ENCODE results near the gene ZNF575.
"Not testable (repeated sequence)": the region's sequence is repeated elsewhere in the genome, so short reads cannot be mapped to it uniquely, and the experiment has no call there.

ZNF575 gene

DNA sequence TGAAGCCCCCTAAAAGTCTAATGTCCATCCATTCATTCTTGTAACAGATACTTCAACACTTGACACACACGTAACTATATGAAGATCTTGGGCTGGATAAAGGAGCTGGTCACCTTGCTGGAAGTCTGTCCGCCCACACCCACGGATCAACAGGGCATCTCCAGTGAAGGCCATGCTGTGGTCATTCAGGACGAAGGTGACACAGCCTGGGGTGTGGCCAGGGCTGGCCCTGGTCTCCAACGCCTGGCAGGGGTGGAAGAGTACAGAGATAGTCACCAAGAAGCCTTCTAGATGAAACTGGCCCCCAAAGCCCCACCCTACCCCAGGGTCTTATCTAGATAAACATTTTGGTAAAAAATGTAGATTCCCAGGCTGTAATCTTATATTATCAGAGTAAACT lies 21.7 kb upstream of the ZNF575 start:
- no peak overlapping the region for H3K4me3 ChIP-seq (ENCODE audit: insufficient read length, low read depth)
- peaks cover 17% of the 10 kb centered on the region; the same call in 1 of the 2 replicates for H3K9me3 ChIP-seq (ENCODE audit: insufficient read depth, low read length)
- H3K4me1 ChIP-seq (ENCODE audit: insufficient read depth, insufficient read length), result no peaks in the 10 kb centered on the region
- no peak for TF ChIP-seq SUZ12 (IDR thresholded peaks at IDR 0.05; ENCODE audit: extremely low read depth, insufficient read depth, insufficient read length)
- no peak for TF ChIP-seq ZNF274 (IDR thresholded peaks at IDR 0.05; ENCODE audit: low read depth, low read length)
- TF ChIP-seq YY1 (IDR thresholded peaks at IDR 0.05; ENCODE audit: insufficient read depth, insufficient read length), result no peak
- H3K27me3 ChIP-seq (ENCODE audit: insufficient read depth, insufficient read length), result no peaks in the 10 kb centered on the region
- no peak overlapping the region for H3K9ac ChIP-seq (ENCODE audit: insufficient read length, low read depth)
- H3K36me3 ChIP-seq (ENCODE audit: insufficient read depth, insufficient read length, low read length), result peaks cover 25% of the 10 kb centered on the region
- DNase-seq (ENCODE audit: low read depth, low spot score), result no peak

DNA sequence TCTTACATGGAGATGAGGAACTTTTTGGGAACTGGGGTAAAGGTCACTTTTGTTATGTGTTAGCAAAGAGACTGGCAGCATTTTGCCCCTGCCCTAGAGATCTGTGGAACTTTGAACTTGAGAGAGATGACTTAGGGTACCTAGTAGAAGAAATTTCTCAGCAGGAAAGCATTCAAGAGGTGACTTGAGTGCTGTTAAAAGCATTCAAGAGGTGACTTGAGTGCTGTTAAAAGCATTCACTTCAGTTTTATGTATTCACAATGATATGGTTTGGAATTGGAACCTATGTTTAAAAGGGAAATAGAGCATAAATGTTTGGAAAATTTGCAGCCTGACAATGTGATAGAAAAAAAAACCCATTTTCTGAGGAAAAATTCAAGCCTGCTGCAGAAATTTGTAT lies 20.6 kb upstream of the ZNF575 start:
- not testable (repeated sequence) for H3K9ac ChIP-seq (ENCODE audit: insufficient read length, low read depth); H3K4me3 ChIP-seq (ENCODE audit: insufficient read length, low read depth); H3K4me1 ChIP-seq (ENCODE audit: insufficient read depth, insufficient read length); H3K27me3 ChIP-seq (ENCODE audit: insufficient read depth, insufficient read length); DNase-seq (ENCODE audit: low read depth, low spot score)
- H3K36me3 ChIP-seq (ENCODE audit: insufficient read depth, insufficient read length, low read length), result peaks cover 22% of the 10 kb centered on the region
- H3K9me3 ChIP-seq (ENCODE audit: insufficient read depth, low read length), result peaks cover 17% of the 10 kb centered on the region; the same call in 1 of the 2 replicates

DNA sequence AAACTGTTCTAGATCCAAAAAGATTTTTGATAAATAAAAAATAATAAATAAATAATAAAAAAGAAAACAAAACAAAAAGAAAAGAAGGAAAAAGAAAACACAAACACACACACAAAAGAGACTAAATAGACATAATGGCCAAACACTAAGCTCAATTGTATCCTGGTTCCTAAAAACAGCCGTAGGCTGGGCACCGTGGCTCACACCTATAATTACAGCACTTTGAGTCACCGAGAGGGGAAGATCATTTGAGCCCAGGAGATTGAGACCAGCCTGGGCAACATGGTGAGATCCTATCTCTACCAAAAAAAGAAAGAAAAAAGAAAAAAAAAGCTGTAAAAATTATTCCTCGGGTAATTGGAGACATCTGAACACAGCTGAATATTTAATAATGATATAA lies 14.9 kb upstream of the ZNF575 start:
- TF ChIP-seq ZNF274 (IDR thresholded peaks at IDR 0.05; ENCODE audit: low read depth, low read length) (no peak), SUZ12 (IDR thresholded peaks at IDR 0.05; ENCODE audit: extremely low read depth, insufficient read depth, insufficient read length) (no peak), YY1 (IDR thresholded peaks at IDR 0.05; ENCODE audit: insufficient read depth, insufficient read length) (no peak)
- no peak for DNase-seq (ENCODE audit: low read depth, low spot score)
- Histone ChIP-seq H3K9me3 (ENCODE audit: insufficient read depth, low read length) (peaks cover 13% of the 10 kb centered on the region; the same call in 1 of the 2 replicates), H3K4me3 (ENCODE audit: insufficient read length, low read depth) (no peak overlapping the region), H3K4me1 (ENCODE audit: insufficient read depth, insufficient read length) (no peaks in the 10 kb centered on the region), H3K36me3 (ENCODE audit: insufficient read depth, insufficient read length, low read length) (peaks cover 6% of the 10 kb centered on the region), H3K27me3 (ENCODE audit: insufficient read depth, insufficient read length) (no peaks in the 10 kb centered on the region), H3K9ac (ENCODE audit: insufficient read length, low read depth) (no peak overlapping the region)

DNA sequence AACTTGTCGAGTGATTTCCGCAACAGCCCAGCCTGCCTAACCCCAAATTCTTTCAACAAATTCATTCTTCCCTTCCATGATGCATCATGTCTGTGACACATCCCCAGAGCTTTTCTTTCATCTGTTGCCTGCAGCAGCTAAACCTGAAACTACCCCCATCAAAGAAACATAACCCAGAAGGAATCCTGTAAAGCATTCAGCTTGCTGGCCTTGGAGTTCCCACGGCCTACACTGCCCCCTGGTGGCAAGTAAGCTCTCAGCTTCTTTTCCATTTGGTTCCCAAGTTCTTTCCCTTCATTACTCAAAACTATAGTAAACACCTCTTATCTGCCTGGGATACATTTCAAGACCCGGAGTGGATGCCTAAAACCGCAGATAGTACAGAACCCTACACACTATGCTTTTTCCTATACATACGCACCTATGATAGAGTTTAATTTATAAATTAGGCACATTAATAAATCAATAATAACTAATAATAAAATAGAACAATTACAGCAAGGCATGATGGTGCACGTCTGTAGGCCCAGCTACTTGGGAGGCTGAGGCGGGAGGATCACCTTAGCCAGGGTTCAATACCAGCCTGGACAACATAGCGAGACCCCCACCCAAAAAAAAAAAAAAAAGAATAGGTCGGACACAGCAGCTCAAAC lies 13.4 kb upstream of the ZNF575 start:
- Histone ChIP-seq H3K27me3 (ENCODE audit: insufficient read depth, insufficient read length) (no peaks in the 10 kb centered on the region), H3K9ac (ENCODE audit: insufficient read length, low read depth) (no peak overlapping the region), H3K4me1 (ENCODE audit: insufficient read depth, insufficient read length) (no peaks in the 10 kb centered on the region), H3K4me3 (ENCODE audit: insufficient read length, low read depth) (no peak overlapping the region), H3K36me3 (ENCODE audit: insufficient read depth, insufficient read length, low read length) (peaks cover 6% of the 10 kb centered on the region), H3K9me3 (ENCODE audit: insufficient read depth, low read length) (no peaks in the 10 kb centered on the region)
- no peak for DNase-seq (ENCODE audit: low read depth, low spot score)
- TF ChIP-seq ZNF274 (IDR thresholded peaks at IDR 0.05; ENCODE audit: low read depth, low read length), result no peak
- TF ChIP-seq YY1 (IDR thresholded peaks at IDR 0.05; ENCODE audit: insufficient read depth, insufficient read length), result no peak
- no peak for TF ChIP-seq SUZ12 (IDR thresholded peaks at IDR 0.05; ENCODE audit: extremely low read depth, insufficient read depth, insufficient read length)

DNA sequence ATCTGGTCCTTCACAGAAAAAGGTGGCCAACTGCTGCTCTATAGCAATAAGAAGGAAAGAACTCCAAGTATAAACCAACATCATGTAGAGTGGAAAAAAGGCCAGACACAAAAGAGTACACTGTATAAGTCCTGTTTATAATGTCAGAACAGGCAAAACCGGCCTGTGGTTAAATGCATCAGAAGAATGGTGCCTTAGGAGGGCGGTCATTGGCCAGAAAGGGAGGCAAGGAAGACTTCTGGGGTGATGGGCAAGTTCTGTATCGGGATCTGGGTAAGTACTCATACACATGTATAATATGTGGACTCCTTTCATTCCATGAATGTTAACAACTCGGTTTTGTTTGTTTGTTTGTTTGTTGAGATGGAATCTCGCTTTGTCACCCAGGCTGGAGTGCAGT lies 10.1 kb upstream of the ZNF575 start:
- Histone ChIP-seq H3K4me1 (ENCODE audit: insufficient read depth, insufficient read length) (no peaks in the 10 kb centered on the region), H3K9ac (ENCODE audit: insufficient read length, low read depth) (no peak overlapping the region), H3K36me3 (ENCODE audit: insufficient read depth, insufficient read length, low read length) (peaks cover 6% of the 10 kb centered on the region), H3K4me3 (ENCODE audit: insufficient read length, low read depth) (no peak overlapping the region), H3K9me3 (ENCODE audit: insufficient read depth, low read length) (no peaks in the 10 kb centered on the region), H3K27me3 (ENCODE audit: insufficient read depth, insufficient read length) (peaks cover 8% of the 10 kb centered on the region)
- TF ChIP-seq YY1 (IDR thresholded peaks at IDR 0.05; ENCODE audit: insufficient read depth, insufficient read length), result no peak
- no peak for TF ChIP-seq SUZ12 (IDR thresholded peaks at IDR 0.05; ENCODE audit: extremely low read depth, insufficient read depth, insufficient read length)
- TF ChIP-seq ZNF274 (IDR thresholded peaks at IDR 0.05; ENCODE audit: low read depth, low read length), result no peak
- no peak for DNase-seq (ENCODE audit: low read depth, low spot score)

DNA sequence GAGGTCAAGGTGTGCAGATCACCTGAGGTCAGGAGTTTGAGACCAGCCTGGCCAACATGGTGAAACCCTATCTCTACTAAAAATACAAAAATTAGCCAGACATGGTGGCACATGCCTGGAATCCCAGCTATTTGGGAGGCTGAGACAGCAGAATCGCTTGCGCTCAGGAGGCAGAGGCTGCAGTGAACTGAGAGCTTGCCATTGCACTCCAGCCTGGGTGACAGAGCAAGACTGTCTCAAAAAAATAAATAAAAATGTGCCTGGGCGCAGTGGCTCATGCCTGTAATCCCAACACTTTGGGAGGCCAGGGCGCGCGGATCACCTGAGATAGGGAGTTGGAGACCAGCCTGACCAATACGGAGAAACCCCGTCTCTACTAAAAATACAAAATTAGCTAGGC lies 9.3 kb upstream of the ZNF575 start:
- H3K36me3 ChIP-seq (ENCODE audit: insufficient read depth, insufficient read length, low read length); H3K9me3 ChIP-seq (ENCODE audit: insufficient read depth, low read length); H3K4me3 ChIP-seq (ENCODE audit: insufficient read length, low read depth); H3K27me3 ChIP-seq (ENCODE audit: insufficient read depth, insufficient read length); DNase-seq (ENCODE audit: low read depth, low spot score); H3K4me1 ChIP-seq (ENCODE audit: insufficient read depth, insufficient read length); H3K9ac ChIP-seq (ENCODE audit: insufficient read length, low read depth): not testable (repeated sequence)

DNA sequence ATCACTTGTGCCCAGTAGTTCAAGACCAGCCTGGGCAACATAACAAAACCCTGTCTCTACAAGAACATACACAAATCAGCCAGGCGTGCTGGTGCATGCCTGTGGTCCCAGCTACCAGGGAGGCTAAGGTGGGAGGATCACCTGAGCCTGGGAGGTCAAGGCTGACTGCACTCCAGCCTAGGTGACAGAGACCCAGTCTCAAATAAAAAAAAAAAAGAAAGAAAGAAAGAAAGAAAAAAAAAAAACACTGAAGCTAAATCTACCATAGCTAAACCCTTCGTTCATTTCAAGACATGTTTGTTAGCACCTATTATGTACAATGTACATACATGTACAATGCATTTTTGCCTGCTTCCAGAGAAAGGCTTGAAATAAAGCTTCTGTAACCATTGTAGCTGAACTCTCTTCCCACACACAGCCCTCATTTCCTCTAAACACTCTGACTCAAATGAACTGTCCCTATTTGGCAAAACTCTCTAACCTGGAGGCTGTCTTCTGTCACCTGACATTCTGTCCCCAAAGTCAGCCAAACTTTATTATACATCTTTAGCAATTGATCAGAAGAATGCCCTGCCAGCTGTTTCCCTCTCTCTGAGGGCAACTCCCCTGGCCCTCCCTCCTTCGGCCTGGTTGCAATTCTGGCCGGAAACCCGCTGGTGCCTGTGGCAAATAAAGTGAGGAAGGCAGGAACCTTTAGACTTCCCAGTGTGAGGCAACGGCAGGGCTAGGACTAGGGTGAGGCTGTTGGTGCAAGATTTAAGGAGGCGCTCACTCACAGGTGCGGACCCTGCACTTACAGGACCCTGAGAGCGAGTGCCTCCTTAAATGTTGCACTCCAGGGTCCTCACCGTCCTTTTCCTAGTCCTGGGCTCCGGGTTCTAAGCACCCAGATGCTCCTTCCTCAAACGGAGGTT lies 7.8 kb upstream of the ZNF575 start:
- Histone ChIP-seq H3K9me3 (ENCODE audit: insufficient read depth, low read length) (no peaks in the 10 kb centered on the region), H3K9ac (ENCODE audit: insufficient read length, low read depth) (peak overlapping the region; percentile 93), H3K36me3 (ENCODE audit: insufficient read depth, insufficient read length, low read length) (peaks cover 6% of the 10 kb centered on the region), H3K4me1 (ENCODE audit: insufficient read depth, insufficient read length) (no peaks in the 10 kb centered on the region), H3K4me3 (ENCODE audit: insufficient read length, low read depth) (peak overlapping the region; percentile 84), H3K27me3 (ENCODE audit: insufficient read depth, insufficient read length) (peaks cover 8% of the 10 kb centered on the region)
- no peak for DNase-seq (ENCODE audit: low read depth, low spot score)
- no peak for TF ChIP-seq SUZ12 (IDR thresholded peaks at IDR 0.05; ENCODE audit: extremely low read depth, insufficient read depth, insufficient read length)
- no peak for TF ChIP-seq YY1 (IDR thresholded peaks at IDR 0.05; ENCODE audit: insufficient read depth, insufficient read length)
- no peak for TF ChIP-seq ZNF274 (IDR thresholded peaks at IDR 0.05; ENCODE audit: low read depth, low read length)
